Testis (tissue), 3 donors: Measurements from ENCODE around the gene BMP3. TPM values are rescaled to one million over a fixed set of nuclear protein-coding genes. Genes with fewer than 3 reads are reported as not detected.

Source experiments
- DNase-seq: peaks from one replicate; pipeline ENCODE4 v3.0.0-alpha.2; 2019
- H3K27ac ChIP-seq, 2 donors: fragments of 200-600 bp; sonication (generic); one replicate each; pipeline ENCODE4 v1.5.1; 2019
- H3K27me3 ChIP-seq: fragments of 200-600 bp; sonication (generic); one replicate; pipeline ENCODE4 v1.5.1; 2019
- H3K36me3 ChIP-seq: fragments of 200-600 bp; sonication (generic); one replicate; pipeline ENCODE4 v1.5.1; 2017; ENCODE audit warnings: low read depth; ENCODE audit errors: missing control alignments
- H3K4me1 ChIP-seq: fragments of 200-600 bp; sonication (generic); one replicate; pipeline ENCODE4 v1.5.1; 2019
- H3K4me3 ChIP-seq, 2 donors: fragments of 200-600 bp; sonication (generic); one replicate each; pipeline ENCODE4 v1.5.1; 2017 to 2019
- H3K9me3 ChIP-seq: fragments of 200-600 bp; sonication (generic); one replicate; pipeline ENCODE4 v1.5.1; 2017
- POLR2A ChIP-seq: fragments of 450-650 bp; IDR thresholded peaks from one replicate; pipeline ENCODE4 v1.6.1; 2017; ENCODE audit warnings: antibody characterized with exemption, mild to moderate bottlenecking, moderate library complexity
- WGBS, 2 donors: methylation state at CpG; one replicate each; pipeline ENCODE4 v1.1.5; 2018; 5-methylcytosine and 5-hydroxymethylcytosine counted together
- intact Hi-C: fragments of 100-400 bp; cut with DNase I; formaldehyde crosslinking; loops from one replicate; pipeline ENCODE4 v1.15.1; 2023; ENCODE audit warnings: low total_unique reads
- polyA plus RNA-seq: library from polyadenylated mRNA; stranded (reverse); fragments of 350-450 nt; fragmentation: Illumina TruSeq; extraction: RNeasy Lipid Tissue Mini Kit (QIAGEN cat#74804); gene quantifications from one replicate; pipeline ENCODE4 v1.2.3, GENCODE V29; 2014; ENCODE audit warnings: low read depth, low replicate concordance; ENCODE audit not compliant: insufficient read depth
- total RNA-seq, 2 donors: library from RNA; depleted of rRNA; stranded (reverse); fragments of >200 nt; gene quantifications; one replicate each; pipeline ENCODE4 v1.2.3, GENCODE V29; 2016
- TF ChIP-seq, protein P1 (sequence below), 3 experiments: fragments of 450-650 bp in 2 of 3; fragments of 200-600 bp in 1 of 3; sonication (generic) in 1 of 3; IDR thresholded peaks; one replicate each; pipeline ENCODE4 v1.5.1; 2016 to 2019; ENCODE audit warnings: antibody characterized with exemption in 3 of 3, mild to moderate bottlenecking in 2 of 3, moderate library complexity in 1 of 3

Gene BMP3
- total and polyA plus RNA-seq, 3 donors from 2014 or later = 0.16 to 0.32 (median 0.25) TPM

DNA sequence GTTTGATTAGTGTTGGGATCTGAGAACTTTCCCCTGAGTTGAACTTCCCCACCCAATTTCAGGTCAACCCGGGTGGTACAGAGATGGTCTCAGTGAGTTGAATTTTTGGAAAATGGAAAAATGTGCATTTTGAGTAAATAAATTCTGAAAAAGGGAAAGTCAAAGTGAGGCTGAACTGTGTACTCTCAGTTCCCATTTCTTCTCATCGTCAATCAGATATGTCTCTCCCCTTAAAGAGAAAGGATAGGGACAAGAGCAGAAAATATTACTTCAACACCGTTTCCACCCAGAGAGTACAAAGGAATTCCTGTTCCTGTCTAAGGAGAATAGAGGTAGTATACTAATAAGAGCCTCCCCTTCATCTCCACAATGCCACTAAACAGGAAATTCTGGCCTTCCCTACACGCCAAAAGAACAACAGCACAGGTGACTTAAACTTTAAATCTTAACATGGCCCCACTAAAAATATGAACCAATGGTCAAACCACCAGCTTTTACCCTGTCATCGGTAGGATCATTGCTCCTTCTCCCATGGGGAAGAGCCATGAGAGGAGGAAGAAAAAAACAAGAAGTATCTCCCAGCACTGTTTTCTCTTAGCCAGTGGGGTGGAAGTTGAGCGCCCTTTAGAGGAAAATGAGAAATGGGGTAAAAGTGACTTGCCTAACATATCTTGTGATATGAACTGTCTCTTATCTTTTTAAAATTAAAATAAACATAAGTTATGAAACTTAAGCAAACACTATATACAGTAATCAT lies 30.3 kb downstream of the BMP3 start:
- Histone ChIP-seq H3K4me3 (no peak overlapping the region), H3K4me1 (no peaks in the 10 kb centered on the region), H3K27ac (no peak overlapping the region), H3K36me3 (no peaks in the 10 kb centered on the region), H3K27me3 (no peaks in the 10 kb centered on the region), H3K9me3 (no peaks in the 10 kb centered on the region)
- WGBS, 2 donors = 87 to 88% methylated on average over 6 of the region's 6 CpGs
- DNase-seq = no peak
- TF ChIP-seq POLR2A = no peak
- TF ChIP-seq, protein P1, sequence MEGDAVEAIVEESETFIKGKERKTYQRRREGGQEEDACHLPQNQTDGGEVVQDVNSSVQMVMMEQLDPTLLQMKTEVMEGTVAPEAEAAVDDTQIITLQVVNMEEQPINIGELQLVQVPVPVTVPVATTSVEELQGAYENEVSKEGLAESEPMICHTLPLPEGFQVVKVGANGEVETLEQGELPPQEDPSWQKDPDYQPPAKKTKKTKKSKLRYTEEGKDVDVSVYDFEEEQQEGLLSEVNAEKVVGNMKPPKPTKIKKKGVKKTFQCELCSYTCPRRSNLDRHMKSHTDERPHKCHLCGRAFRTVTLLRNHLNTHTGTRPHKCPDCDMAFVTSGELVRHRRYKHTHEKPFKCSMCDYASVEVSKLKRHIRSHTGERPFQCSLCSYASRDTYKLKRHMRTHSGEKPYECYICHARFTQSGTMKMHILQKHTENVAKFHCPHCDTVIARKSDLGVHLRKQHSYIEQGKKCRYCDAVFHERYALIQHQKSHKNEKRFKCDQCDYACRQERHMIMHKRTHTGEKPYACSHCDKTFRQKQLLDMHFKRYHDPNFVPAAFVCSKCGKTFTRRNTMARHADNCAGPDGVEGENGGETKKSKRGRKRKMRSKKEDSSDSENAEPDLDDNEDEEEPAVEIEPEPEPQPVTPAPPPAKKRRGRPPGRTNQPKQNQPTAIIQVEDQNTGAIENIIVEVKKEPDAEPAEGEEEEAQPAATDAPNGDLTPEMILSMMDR (IDR thresholded peaks at IDR 0.05) = no peak
- intact Hi-C loops = no loop called here

DNA sequence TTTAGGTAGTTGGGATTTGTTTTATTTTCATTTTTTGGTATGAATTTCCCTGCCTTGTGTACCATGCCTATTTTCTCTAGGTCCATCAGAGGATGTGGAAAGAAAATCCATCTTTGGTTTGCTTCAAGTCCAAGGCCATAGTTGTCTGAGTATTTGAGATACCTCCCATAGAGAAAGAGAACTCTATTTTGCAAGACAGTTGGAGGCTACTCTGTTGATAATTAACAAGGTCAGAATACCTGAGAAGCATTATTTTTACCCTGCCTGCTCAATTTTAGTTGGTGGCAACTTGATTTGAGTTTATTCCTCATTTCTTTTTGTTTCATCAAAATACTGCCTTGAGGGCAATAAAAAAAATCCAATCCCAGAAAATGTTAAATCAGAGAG lies 30.8 kb downstream of the BMP3 start:
- Histone ChIP-seq H3K27me3 (no peaks in the 10 kb centered on the region), H3K36me3 (no peaks in the 10 kb centered on the region), H3K27ac (no peak overlapping the region), H3K4me1 (no peaks in the 10 kb centered on the region), H3K9me3 (no peaks in the 10 kb centered on the region), H3K4me3 (no peak overlapping the region)
- DNase-seq = no peak
- intact Hi-C loops = no loop called here
- TF ChIP-seq, protein P1 (IDR thresholded peaks at IDR 0.05) = no peak
- no peak for TF ChIP-seq POLR2A

DNA sequence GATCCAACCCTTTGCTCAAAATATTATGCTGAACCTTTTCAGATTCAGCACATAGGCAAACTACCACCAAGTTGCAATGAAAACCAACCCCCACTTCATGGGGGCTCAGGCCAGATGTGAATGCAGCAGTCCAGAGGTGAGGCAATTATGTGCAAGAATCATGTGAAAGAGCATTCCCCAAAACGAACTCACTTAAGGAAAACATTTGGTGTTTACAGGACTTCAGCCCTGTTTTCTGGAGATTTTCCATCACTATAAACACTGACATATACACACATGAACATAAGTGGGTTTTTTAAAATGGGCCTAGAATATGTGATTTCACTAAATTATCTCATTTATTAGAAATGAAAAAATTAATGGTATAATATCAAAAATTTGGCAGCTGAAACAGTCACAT lies 31.5 kb downstream of the BMP3 start:
- no peak for DNase-seq
- TF ChIP-seq POLR2A = no peak
- TF ChIP-seq, protein P1 (IDR thresholded peaks at IDR 0.05) = no peak
- Histone ChIP-seq H3K4me1 (no peaks in the 10 kb centered on the region), H3K4me3 (no peak overlapping the region), H3K27ac (no peak overlapping the region), H3K27me3 (no peaks in the 10 kb centered on the region), H3K9me3 (no peaks in the 10 kb centered on the region), H3K36me3 (no peaks in the 10 kb centered on the region)
- intact Hi-C loops = no loop called here
- WGBS, 2 donors = 44 to 62% methylated on average over 1 of the region's 1 CpG

DNA sequence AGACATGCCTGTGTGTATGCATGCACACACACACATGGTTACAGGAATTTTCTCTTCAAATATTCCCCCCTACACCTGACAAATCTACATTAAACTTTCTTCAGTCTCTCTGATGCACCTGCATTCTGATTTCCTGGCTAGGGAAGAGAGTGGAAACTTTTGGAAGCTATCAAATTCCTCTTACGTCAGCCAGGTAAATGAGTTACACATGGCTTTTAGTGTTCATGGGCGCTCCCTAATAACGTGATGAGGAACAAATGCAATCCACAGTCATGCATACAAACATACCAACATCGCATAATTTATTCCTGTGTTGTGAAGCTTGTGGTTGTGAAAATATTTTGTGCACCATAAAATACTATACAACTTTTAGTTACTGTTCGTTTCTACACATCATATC lies 34.9 kb downstream of the BMP3 start:
- intact Hi-C loops = no loop called here
- no peaks in the 10 kb centered on the region for H3K36me3 ChIP-seq
- TF ChIP-seq, protein P1 (IDR thresholded peaks at IDR 0.05) = no peak
- TF ChIP-seq POLR2A = no peak

More for the DNA sequence above, 34.9 kb downstream of the BMP3 start:
- Histone ChIP-seq H3K4me1 (no peaks in the 10 kb centered on the region), H3K9me3 (no peaks in the 10 kb centered on the region), H3K27me3 (no peaks in the 10 kb centered on the region), H3K27ac (no peak overlapping the region), H3K4me3 (no peak overlapping the region)
- 64 to 77% methylated on average over 5 of the region's 5 CpGs for WGBS, 2 donors
- DNase-seq = no peak
